Spleen (tissue), 7 donors: ENCODE data around the gene DHX32.

Source experiments
- POLR2A ChIP-seq, 3 donors: fragments of 450-650 bp; IDR thresholded peaks; one replicate each; pipeline ENCODE4 v1.5.1; 2017; ENCODE audit warnings: antibody characterized with exemption in 3 of 3, mild to moderate bottlenecking in 1 of 3
- TF ChIP-seq, protein P1 (sequence below), 11 experiments: fragments of 200-600 bp in 7 of 11; fragments of 450-650 bp in 4 of 11; sonication (generic) in 4 of 11; IDR thresholded peaks in 8 of 11; conservative IDR thresholded peaks in 3 of 11; 1 replicate in 7 of 11; 2 replicates in 4 of 11; pipeline versions ENCODE4 v1.4.0 to v1.8.0; 2016 to 2021; ENCODE audit warnings: antibody characterized with exemption in 11 of 11, inconsistent platforms in 4 of 11, mild to moderate bottlenecking in 1 of 11
- donor health status: DM: no; HTN: no; CAD: no; lungs with moderate emphysema.
- donor health status: DM: no; HTN: no; CAD: no.
- donor health status: DM: no; HTN: no; CAD: no.

DNA sequence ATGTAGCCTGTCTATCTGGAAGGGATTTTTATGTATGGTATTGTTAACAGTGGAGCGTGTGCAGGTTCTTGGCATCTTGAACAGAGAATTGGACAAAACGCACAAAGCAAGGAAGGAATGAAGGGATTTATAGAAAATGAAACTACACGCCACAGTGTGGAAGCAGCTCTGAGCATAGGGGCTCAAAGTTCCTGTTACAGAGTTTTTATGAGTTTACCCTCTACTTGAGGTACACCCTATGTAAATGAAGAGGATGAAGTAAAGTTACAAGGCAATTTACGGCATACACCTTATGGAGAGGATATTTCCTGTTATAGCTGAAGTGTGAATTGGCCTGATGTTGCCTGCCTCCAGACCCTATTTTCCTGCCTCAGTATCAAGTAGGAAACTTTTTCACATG lies 48.5 kb upstream of the DHX32 start:
- TF ChIP-seq, protein P1, sequence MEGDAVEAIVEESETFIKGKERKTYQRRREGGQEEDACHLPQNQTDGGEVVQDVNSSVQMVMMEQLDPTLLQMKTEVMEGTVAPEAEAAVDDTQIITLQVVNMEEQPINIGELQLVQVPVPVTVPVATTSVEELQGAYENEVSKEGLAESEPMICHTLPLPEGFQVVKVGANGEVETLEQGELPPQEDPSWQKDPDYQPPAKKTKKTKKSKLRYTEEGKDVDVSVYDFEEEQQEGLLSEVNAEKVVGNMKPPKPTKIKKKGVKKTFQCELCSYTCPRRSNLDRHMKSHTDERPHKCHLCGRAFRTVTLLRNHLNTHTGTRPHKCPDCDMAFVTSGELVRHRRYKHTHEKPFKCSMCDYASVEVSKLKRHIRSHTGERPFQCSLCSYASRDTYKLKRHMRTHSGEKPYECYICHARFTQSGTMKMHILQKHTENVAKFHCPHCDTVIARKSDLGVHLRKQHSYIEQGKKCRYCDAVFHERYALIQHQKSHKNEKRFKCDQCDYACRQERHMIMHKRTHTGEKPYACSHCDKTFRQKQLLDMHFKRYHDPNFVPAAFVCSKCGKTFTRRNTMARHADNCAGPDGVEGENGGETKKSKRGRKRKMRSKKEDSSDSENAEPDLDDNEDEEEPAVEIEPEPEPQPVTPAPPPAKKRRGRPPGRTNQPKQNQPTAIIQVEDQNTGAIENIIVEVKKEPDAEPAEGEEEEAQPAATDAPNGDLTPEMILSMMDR (IDR thresholded peaks at IDR 0.05 in 8 of 11, conservative IDR thresholded peaks at IDR 0.05 in 3 of 11) = no peak
- TF ChIP-seq POLR2A (IDR thresholded peaks at IDR 0.05) = no peak
